HEK293T (cell line): ENCODE measurements around the gene CUL7.

Experiments
- ELF4 ChIP-seq: fragments of 450-650 bp; IDR thresholded peaks from 2 replicates; pipeline ENCODE4 v1.6.1; 2017; ENCODE audit warnings: antibody characterized with exemption
- PKNOX1 ChIP-seq: fragments of 450-650 bp; IDR thresholded peaks from 2 replicates; pipeline ENCODE4 v1.6.1; 2016

GRCh38 chr6:43089467-43089866 lies 35.8 kb upstream of the CUL7 start:
- TF ChIP-seq ELF4 = no peak
- TF ChIP-seq PKNOX1 = no peak
